Measurements from ENCODE around the gene RFC1.

DNA sequence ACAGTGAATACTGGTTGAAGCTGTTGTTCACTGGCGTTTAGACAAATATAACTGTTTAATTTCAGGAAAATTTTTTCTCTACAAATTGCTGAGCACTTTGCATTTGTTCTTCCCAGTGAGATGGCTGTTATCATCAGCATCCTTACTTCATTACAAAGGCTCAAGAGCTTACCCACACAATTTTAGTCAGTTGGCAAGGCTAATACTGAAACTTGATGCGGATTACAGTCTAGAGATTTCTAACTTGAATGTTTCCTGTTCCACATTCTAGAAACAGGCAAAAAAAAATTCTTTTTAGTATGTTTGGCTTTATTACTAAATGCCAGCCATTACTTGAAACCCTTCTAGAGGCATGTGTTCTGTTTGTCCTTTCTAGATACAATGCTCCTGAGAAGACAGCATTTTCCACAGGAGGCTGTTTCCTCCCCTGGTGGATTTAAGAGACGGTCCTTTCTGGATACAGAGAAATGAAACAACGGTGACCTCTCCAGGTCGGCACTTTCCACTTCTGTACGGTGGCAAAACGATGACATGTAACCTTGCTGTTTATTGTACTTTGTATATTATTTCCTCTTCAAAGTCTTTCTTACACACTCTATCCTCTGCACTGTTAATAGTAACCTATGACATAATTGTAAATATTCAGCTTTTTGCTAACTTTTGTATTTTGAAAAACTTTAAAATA, 80.9 kb downstream of the RFC1 start:
- TF ChIP-seq, protein P1, sequence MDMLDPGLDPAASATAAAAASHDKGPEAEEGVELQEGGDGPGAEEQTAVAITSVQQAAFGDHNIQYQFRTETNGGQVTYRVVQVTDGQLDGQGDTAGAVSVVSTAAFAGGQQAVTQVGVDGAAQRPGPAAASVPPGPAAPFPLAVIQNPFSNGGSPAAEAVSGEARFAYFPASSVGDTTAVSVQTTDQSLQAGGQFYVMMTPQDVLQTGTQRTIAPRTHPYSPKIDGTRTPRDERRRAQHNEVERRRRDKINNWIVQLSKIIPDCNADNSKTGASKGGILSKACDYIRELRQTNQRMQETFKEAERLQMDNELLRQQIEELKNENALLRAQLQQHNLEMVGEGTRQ (IDR thresholded peaks at IDR 0.05; ENCODE audit: low read depth, low read length): no peak
- TF ChIP-seq, protein P2, sequence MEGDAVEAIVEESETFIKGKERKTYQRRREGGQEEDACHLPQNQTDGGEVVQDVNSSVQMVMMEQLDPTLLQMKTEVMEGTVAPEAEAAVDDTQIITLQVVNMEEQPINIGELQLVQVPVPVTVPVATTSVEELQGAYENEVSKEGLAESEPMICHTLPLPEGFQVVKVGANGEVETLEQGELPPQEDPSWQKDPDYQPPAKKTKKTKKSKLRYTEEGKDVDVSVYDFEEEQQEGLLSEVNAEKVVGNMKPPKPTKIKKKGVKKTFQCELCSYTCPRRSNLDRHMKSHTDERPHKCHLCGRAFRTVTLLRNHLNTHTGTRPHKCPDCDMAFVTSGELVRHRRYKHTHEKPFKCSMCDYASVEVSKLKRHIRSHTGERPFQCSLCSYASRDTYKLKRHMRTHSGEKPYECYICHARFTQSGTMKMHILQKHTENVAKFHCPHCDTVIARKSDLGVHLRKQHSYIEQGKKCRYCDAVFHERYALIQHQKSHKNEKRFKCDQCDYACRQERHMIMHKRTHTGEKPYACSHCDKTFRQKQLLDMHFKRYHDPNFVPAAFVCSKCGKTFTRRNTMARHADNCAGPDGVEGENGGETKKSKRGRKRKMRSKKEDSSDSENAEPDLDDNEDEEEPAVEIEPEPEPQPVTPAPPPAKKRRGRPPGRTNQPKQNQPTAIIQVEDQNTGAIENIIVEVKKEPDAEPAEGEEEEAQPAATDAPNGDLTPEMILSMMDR (conservative IDR thresholded peaks at IDR 0.05; ENCODE audit: low read depth, low read length): no peak

Data from IMR-90 (cell line).